A172 (cell line): ENCODE data around the gene PHPT1. TPM values are rescaled to one million over a fixed set of nuclear protein-coding genes. Genes with fewer than 3 reads are reported as not detected.

ENCODE experiments used
- DNase-seq: peaks from one replicate; pipeline ENCODE4 v3.0.0-alpha.2; 2015; ENCODE audit warnings: low spot score
- total RNA-seq: library from RNA; depleted of rRNA; stranded (reverse); fragments of >200 nt; shearing (Covaris generic); gene quantifications from 2 replicates; pipeline ENCODE4 v1.2.3, GENCODE V29; 2014

PHPT1 gene
- total RNA-seq, 1 experiment from 2014 or later = 119 TPM

DNA sequence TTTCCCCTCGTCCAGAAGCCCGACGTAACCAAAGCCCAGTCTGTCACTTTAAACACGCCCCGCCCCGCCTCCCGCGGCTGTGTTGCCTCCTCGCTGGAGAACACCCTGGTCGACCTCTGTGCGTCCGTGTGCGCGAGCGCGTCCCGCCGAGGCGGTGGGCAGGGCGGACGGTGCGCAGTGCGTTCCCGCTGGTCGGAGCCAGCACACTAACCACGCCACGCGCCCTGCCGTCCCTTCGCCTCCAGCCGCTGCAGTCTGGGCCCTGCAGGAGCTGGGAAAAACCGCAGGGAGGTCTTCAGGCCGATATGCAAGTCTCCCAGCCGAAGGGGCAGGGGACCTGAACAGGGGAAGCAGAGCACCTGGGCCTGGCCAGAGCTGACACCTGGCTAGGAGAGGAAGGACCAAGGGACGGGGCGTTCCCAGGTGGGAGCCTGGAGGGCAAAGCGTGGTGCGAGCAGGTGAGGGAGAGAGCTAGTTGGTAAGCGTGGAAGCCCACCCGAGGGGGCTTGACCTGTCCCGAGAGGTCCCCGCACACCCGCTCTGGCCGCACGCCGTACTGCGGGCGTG lies 1.3 kb upstream of the PHPT1 start:
- no peak for DNase-seq

DNA sequence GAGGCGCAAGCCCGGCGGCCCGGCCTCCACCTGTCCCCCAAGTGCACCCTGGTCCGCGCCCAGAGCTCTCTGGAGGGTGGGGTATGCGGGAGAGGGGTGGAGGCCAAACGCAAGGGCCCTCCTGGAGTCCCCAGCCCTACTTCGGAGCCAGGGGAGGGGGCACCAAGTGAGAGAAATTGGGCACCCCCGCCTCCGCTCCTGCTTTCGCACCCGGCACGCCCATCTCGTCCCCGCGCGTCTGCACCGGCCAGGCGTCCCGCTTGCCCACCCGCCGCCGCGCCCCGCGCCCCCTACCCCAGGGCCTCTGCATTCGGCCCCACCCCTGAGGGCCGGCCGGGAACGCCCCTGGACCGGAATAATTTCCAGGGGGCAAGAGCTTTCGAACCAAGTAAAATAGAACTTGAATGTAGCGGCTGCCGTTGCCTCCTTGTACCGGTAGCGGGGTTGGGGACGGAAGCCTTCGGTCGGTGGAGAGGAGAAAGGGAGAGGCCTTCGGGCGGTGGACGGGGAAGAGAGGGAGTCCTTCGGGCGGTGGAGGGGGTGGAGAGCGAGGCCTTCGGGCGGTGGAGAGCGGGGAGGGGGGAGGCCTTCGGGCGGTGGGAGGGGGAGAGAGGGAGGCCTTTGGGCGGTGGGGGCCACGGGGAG lies 694 bp upstream of the PHPT1 start:
- no peak for DNase-seq

DNA sequence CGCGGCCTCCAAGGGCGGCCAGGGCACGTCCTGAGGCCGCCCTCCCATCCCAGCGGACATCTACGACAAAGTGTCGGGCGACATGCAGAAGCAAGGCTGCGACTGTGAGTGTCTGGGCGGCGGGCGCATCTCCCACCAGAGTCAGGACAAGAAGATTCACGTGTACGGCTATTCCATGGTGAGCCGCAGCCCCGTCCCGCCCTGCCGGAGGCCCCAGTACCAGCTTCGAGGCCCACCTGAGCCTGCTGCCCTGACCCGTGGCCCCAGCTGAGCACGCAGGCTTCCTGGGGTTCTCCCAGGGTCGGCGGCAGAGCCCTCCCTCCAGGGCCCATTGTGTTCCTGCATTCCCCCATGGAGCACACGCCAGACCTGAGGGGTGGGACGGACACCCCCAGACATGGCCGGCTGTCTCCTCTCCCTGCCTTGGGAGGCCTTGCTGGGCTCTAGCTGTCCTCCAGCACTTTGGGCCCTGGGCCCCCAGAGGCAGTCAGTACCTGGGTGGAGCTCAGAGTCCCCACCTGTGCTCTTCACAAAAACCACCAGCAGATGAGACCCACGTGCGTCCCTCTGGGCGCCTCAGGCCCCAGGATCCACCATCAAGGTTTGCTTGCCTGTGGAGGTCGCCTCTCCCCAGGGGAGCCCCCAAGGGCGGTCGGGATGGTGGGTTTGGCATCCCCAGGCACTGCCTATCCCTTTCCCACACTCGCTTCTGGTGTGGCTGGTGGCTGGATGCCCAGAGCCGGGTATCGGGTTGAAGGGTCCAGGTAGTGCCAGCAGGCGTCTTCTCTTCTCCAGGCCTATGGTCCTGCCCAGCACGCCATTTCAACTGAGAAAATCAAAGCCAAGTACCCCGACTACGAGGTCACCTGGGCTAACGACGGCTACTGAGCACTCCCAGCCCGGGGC lies 1.0 kb downstream of the PHPT1 start:
- no peak for DNase-seq

GRCh38 chr9:136850866-136851775 lies 1.9 kb downstream of the PHPT1 start:
- no peak for DNase-seq

DNA sequence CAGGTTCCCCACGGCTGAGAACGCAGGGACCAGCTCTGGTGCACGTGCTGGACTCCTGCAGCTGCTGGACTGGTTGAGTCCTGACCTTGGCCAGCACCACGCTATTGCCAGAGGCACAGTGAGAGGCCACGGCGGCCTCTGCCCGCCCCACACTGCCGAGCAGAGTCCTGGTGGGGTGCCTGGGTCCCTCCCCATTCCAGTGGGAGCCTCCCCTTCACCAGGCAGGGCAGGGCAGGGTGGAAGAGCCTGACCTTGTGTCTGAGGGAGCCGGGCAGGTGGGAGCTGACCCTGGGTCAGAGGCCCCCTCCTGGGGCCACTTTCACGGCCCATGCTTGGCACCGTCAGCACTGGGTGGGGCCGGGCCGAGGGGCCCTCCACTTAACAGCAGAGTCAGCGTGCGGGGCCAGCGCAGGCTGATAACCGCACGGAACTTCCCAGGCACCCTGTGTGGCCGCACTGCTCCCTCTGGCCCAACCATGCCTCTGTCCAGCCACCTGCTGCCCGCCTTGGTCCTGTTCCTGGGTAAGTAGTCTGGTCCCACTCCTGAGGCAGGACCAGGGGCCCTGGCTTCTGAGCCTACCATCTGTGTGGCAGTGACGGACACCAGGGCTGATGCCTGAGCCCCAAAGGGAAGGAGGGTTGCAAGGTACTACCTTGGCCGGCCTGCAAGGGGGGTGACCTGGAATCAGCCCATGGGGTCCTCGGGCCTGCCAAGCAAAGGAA lies 2.9 kb downstream of the PHPT1 start, which contains the start of gene MAMDC4:
Gene MAMDC4, plus strand, starts transcription at position 406 of the 723 bp plus-strand sequence. Its CDS starts 71 bp downstream, at position 477.
- no peak for DNase-seq

GRCh38 chr9:136852664-136853595 lies 3.7 kb downstream of the PHPT1 start:
- no peak for DNase-seq

GRCh38 chr9:136853596-136854112 lies 4.4 kb downstream of the PHPT1 start:
- DNase-seq = no peak

DNA sequence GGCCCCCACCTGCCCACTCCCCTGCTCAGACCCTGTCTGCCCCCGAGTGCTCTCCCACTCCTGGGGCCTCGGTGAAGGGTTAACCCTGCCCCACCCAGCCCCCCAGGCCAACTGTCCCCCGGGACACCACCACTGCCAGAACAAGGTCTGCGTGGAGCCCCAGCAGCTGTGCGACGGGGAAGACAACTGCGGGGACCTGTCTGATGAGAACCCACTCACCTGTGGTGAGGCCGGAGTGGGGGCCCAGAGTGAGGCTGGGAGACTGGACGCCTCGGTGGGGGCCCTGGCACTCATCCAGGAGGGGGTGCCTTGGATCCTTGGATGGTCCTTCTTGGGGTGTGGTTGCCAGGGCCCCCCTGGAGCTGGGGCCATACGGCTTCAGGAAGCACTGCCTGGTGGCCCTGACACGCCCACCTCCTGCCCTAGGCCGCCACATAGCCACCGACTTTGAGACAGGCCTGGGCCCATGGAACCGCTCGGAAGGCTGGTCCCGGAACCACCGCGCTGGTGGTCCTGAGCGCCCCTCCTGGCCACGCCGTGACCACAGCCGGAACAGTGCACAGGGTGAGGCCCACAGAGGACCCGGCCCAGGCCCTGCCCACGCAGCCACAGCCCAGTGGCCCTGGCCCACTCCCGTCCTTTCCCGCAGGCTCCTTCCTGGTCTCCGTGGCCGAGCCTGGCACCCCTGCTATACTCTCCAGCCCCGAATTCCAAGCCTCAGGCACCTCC lies 5.1 kb downstream of the PHPT1 start:
- DNase-seq = no peak

GRCh38 chr9:136854842-136855460 lies 5.7 kb downstream of the PHPT1 start:
- no peak for DNase-seq

DNA sequence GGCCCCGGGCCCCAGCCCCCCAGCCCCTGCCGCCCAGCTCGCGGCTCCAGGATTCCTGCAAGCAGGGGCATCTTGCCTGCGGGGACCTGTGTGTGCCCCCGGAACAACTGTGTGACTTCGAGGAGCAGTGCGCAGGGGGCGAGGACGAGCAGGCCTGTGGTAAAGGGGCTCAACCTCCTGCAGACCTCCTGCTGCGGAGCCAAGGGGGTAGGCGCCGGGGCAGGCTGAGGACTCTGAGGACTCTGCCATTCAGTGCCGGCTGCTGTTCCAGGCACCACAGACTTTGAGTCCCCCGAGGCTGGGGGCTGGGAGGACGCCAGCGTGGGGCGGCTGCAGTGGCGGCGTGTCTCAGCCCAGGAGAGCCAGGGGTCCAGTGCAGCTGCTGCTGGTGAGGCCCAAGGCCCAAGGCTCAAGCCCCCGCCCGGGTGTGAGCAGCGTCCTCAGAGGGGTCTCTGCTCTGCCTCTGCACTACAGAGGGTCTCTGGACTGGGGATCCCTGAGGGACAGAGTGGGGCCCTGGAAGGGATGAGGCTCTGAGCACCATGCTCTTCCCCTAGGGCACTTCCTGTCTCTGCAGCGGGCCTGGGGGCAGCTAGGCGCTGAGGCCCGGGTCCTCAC lies 6.4 kb downstream of the PHPT1 start:
- no peak for DNase-seq

DNA sequence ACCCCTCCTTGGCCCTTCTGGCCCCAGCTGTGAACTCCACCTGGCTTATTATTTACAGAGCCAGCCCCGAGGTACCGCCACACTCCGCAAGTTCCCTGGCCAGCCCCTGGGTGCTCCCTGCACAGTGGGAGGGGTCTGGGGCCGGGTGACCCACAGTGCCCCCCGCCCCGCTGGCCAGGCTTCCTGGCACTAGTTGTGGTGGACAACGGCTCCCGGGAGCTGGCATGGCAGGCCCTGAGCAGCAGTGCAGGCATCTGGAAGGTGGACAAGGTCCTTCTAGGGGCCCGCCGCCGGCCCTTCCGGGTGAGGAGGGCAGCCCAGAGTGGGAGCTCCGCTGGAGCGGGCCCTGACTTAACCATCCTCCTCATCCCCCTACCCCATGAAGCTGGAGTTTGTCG lies 6.9 kb downstream of the PHPT1 start:
- DNase-seq = no peak

DNA sequence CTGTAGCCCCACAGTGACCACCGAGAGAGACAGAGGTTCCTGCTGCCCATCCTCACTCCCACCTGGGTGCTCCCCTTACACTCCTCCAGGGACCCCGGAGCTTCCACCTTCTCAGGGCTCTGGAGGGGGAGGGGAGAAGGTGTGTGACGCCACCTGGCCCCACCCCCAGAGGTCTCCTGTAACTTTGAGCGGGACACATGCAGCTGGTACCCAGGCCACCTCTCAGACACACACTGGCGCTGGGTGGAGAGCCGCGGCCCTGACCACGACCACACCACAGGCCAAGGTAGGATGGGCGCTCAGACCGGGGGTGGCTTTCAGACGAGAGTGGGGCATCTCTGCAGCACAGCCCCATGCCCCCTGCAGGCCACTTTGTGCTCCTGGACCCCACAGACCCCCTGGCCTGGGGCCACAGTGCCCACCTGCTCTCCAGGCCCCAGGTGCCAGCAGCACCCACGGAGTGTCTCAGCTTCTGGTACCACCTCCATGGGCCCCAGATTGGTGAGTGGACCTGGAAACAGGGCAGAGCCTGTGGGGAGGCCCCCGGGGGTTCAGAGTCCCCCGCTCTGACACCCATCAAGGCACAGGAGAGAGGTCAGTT lies 7.4 kb downstream of the PHPT1 start:
- no peak for DNase-seq

DNA sequence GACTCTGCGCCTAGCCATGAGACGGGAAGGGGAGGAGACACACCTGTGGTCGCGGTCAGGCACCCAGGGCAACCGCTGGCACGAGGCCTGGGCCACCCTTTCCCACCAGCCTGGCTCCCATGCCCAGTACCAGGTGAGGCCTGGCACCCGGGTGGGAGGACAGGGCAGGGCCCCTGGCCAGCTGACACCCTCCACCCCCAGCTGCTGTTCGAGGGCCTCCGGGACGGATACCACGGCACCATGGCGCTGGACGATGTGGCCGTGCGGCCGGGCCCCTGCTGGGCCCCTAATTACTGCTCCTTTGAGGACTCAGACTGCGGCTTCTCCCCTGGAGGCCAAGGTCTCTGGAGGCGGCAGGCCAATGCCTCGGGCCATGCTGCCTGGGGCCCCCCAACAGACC lies 8.0 kb downstream of the PHPT1 start:
- DNase-seq = no peak

DNA sequence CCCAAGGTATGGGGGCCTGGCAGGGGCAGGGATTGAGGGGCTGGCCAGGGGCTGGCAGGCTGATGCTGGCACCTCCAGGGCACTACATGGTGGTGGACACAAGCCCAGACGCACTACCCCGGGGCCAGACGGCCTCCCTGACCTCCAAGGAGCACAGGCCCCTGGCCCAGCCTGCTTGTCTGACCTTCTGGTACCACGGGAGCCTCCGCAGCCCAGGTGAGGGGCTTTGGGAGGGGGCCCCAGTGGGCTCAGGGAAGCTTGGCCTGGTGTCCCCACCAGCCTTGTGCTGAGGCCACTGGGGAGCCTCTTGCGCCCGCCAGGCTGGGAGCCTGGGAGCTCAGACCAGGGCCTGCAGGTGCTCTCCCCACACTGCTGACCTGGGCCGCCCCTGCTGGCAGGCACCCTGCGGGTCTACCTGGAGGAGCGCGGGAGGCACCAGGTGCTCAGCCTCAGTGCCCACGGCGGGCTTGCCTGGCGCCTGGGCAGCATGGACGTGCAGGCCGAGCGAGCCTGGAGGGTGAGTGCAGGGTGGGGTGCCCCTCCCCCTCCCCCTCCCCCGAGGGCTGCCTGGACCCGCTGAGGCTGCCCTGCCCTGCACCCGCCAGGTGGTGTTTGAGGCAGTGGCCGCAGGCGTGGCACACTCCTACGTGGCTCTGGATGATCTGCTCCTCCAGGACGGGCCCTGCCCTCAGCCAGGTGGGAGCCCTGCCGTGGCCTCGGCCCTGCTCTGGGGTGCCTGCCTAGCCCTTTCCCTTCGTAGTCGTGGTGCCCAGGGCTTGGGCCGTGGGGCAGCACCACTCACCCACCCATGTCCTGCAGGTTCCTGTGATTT lies 8.6 kb downstream of the PHPT1 start:
- DNase-seq = no peak

- DNase-seq = no peak
These were observed 9.2 kb downstream of the PHPT1 start for GRCh38 chr9:136858452-136858843.

GRCh38 chr9:136858844-136859757 lies 9.9 kb downstream of the PHPT1 start:
- peak; percentile 71 for DNase-seq
